ENCODE data around the gene SLCO2B1. TPM values are rescaled to one million over a fixed set of nuclear protein-coding genes. Genes with fewer than 3 reads are reported as not detected.

The SLCO2B1 gene
- total RNA-seq, 1 donor from 2014 or later = 9.4 TPM

DNA sequence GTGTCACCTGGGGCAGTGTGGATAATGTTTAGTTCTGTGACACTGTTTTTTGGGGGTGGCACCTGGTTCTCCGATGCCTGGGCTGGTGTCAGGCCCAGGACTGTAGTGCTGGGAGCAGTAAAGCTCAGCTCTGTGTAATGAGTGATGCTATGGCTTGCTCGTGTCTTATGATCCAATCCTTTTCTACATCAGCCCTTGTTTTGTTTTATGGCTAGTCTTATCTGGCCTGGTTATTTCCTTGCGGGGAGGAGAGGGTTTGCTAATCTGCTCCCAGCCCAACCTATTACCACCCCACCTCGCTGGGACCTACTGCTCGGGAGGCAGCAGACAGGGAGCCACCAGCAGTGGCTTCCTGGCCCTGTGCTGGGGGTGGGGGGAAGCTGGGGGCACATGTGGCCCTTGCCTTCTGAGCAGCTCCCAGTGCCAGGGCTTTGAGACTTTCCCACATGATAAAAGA lies 54.7 kb downstream of the SLCO2B1 start:
- Histone ChIP-seq H3K27ac (ENCODE audit: low read depth, low read length) (no peak overlapping the region), H3K9ac (ENCODE audit: low read depth in 1 of 3, low read length in 3 of 3) (no peak overlapping the region), H3K27me3 (ENCODE audit: control insufficient read depth in 3 of 3, insufficient read depth in 3 of 3, low read length in 3 of 3) (peaks cover 4 to 7% (median 6%) of the 10 kb centered on the region in 3 donors), H3K36me3 (ENCODE audit: control insufficient read depth in 3 of 3, insufficient read depth in 3 of 3, low read length in 3 of 3) (peaks cover 0 to 2% (median 0%) of the 10 kb centered on the region in 3 donors), H3K9me3 (ENCODE audit: control insufficient read depth in 3 of 3, low read length in 3 of 3) (no peaks in the 10 kb centered on the region), H3K4me1 (ENCODE audit: control insufficient read depth in 3 of 3, insufficient read depth in 3 of 3, low read length in 3 of 3) (no peaks in the 10 kb centered on the region), H3K4me3 (ENCODE audit: low read length in 3 of 3) (no peak overlapping the region)

DNA sequence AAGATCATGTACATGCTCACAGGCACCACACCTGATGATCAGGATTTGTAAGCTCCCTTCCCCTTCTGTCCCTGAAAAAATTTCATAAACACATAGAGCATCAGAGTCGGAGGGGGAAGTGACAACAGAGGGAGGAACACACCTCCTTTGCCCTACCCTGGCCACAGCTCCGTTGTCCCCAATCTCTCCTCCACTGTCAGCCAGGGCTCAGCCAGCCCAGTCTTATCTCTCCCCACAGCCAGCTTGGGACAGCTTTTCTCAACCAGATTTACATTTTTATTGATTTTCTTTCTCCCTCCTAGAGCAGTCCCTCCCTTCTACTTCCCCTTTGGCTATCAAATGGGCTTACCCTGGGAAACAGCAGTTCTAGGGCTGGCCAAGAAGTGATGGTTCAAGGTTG lies 57.5 kb downstream of the SLCO2B1 start:
- Histone ChIP-seq H3K27me3 (ENCODE audit: control insufficient read depth in 3 of 3, insufficient read depth in 3 of 3, low read length in 3 of 3) (peaks cover 7 to 9% (median 8%) of the 10 kb centered on the region in 3 donors), H3K4me1 (ENCODE audit: control insufficient read depth in 3 of 3, insufficient read depth in 3 of 3, low read length in 3 of 3) (no peaks in the 10 kb centered on the region), H3K36me3 (ENCODE audit: control insufficient read depth in 3 of 3, insufficient read depth in 3 of 3, low read length in 3 of 3) (no peaks in the 10 kb centered on the region), H3K9me3 (ENCODE audit: control insufficient read depth in 3 of 3, low read length in 3 of 3) (no peaks in the 10 kb centered on the region), H3K4me3 (ENCODE audit: low read length in 3 of 3) (no peak overlapping the region), H3K27ac (ENCODE audit: low read depth, low read length) (no peak overlapping the region), H3K9ac (ENCODE audit: low read depth in 1 of 3, low read length in 3 of 3) (no peak overlapping the region)

DNA sequence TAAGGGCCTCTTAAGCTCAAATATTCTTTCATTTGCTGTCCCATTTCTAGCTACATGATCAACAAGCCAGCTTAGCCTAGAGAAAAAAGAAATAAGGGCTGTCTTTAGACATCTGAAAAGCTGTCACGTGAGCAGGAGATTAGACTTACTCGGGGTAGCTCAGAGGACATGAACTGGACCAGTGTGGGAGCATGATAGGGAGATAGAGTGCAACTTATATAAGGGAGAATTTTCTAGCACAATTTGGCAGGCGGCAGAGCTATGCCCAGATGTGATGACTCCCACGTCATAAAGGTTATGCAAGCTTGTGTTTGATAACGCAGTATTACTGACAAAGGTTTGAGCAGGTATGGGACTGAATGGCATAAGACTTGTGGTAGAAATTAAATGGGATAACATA lies 61.5 kb downstream of the SLCO2B1 start:
- H3K9ac ChIP-seq (ENCODE audit: low read depth in 1 of 3, low read length in 3 of 3) = no peak overlapping the region
- peaks cover 7 to 13% (median 9%) of the 10 kb centered on the region in 3 donors for H3K27me3 ChIP-seq (ENCODE audit: control insufficient read depth in 3 of 3, insufficient read depth in 3 of 3, low read length in 3 of 3)
- no peaks in the 10 kb centered on the region for H3K9me3 ChIP-seq (ENCODE audit: control insufficient read depth in 3 of 3, low read length in 3 of 3)
- H3K4me1 ChIP-seq (ENCODE audit: control insufficient read depth in 3 of 3, insufficient read depth in 3 of 3, low read length in 3 of 3) = no peaks in the 10 kb centered on the region
- no peaks in the 10 kb centered on the region for H3K36me3 ChIP-seq (ENCODE audit: control insufficient read depth in 3 of 3, insufficient read depth in 3 of 3, low read length in 3 of 3)
- no peak overlapping the region for H3K27ac ChIP-seq (ENCODE audit: low read depth, low read length)
- no peak overlapping the region for H3K4me3 ChIP-seq (ENCODE audit: low read length in 3 of 3)

DNA sequence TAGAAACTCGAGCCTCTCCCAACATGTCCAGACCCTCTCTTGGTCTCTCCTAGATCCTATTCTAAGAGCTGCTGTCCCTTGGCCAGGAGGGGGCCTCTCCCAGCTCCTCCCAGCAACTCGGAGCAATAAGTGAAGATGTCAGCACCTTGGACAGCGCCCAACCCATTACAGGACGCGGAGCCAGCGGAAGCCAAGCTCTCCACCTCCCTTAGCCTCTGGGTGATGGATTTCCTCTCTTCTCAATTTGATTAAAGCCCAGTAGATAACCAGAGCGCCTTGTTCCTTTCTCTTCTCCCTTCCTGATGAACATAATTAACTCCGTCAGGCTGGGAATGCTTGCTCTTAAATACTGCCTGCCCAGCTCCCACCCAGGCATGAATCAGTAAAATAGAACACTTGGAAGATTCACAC lies 63.5 kb downstream of the SLCO2B1 start:
- H3K4me3 ChIP-seq (ENCODE audit: low read length in 3 of 3) = no peak overlapping the region
- no peak overlapping the region for H3K9ac ChIP-seq (ENCODE audit: low read depth in 1 of 3, low read length in 3 of 3)
- H3K36me3 ChIP-seq (ENCODE audit: control insufficient read depth in 3 of 3, insufficient read depth in 3 of 3, low read length in 3 of 3) = no peaks in the 10 kb centered on the region
- H3K27ac ChIP-seq (ENCODE audit: low read depth, low read length) = no peak overlapping the region
- H3K27me3 ChIP-seq (ENCODE audit: control insufficient read depth in 3 of 3, insufficient read depth in 3 of 3, low read length in 3 of 3) = peaks cover 3 to 9% (median 5%) of the 10 kb centered on the region in 3 donors
- no peaks in the 10 kb centered on the region for H3K9me3 ChIP-seq (ENCODE audit: control insufficient read depth in 3 of 3, low read length in 3 of 3)
- no peaks in the 10 kb centered on the region for H3K4me1 ChIP-seq (ENCODE audit: control insufficient read depth in 3 of 3, insufficient read depth in 3 of 3, low read length in 3 of 3)

DNA sequence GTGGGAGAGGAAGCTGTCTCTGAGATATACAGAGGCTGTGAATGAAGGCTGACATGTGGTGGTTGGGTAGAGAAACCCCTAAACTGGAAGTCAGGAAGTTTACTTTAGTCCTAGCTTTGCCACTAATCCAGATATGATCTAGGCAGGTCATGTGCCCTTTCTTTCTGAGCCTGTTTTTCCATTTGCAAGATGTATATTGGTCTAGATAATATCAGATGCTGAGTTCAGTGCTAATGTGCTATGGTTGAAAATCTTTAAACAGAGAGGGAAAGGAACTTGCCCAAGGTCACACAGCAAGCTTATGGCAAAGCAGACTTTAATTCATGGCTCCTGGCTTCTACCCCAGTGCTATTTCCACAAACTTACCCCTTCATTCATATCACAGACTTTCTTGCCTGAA lies 63.9 kb downstream of the SLCO2B1 start:
- Histone ChIP-seq H3K9me3 (ENCODE audit: control insufficient read depth in 3 of 3, low read length in 3 of 3) (no peaks in the 10 kb centered on the region), H3K4me1 (ENCODE audit: control insufficient read depth in 3 of 3, insufficient read depth in 3 of 3, low read length in 3 of 3) (no peaks in the 10 kb centered on the region), H3K36me3 (ENCODE audit: control insufficient read depth in 3 of 3, insufficient read depth in 3 of 3, low read length in 3 of 3) (no peaks in the 10 kb centered on the region), H3K4me3 (ENCODE audit: low read length in 3 of 3) (no peak overlapping the region), H3K27ac (ENCODE audit: low read depth, low read length) (no peak overlapping the region), H3K9ac (ENCODE audit: low read depth in 1 of 3, low read length in 3 of 3) (no peak overlapping the region), H3K27me3 (ENCODE audit: control insufficient read depth in 3 of 3, insufficient read depth in 3 of 3, low read length in 3 of 3) (peaks cover 3 to 9% (median 5%) of the 10 kb centered on the region in 3 donors)

DNA sequence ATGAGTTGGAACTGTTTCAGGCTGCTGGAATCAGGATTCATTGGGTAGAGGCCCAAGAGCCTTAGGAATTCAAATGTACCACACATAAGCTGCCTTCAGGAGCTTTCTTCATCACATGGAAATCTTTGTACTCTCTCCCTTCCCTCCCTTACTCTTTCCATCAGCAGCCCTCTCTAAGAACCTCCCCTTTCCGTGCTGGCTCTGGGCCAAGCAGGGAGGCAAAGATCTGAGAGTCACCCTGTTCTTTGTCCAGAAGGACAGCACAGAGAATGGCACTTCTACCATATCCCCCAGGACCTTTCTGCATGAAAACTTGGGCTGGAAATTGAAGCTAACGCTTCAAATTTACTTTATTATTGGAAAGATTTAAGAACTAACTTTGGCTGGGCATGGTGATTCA lies 69.0 kb downstream of the SLCO2B1 start:
- Histone ChIP-seq H3K4me1 (ENCODE audit: control insufficient read depth in 3 of 3, insufficient read depth in 3 of 3, low read length in 3 of 3) (no peaks in the 10 kb centered on the region), H3K9ac (ENCODE audit: low read depth in 1 of 3, low read length in 3 of 3) (no peak overlapping the region), H3K36me3 (ENCODE audit: control insufficient read depth in 3 of 3, insufficient read depth in 3 of 3, low read length in 3 of 3) (no peaks in the 10 kb centered on the region), H3K27ac (ENCODE audit: low read depth, low read length) (no peak overlapping the region), H3K27me3 (ENCODE audit: control insufficient read depth in 3 of 3, insufficient read depth in 3 of 3, low read length in 3 of 3) (peaks cover 0 to 5% (median 3%) of the 10 kb centered on the region in 3 donors), H3K9me3 (ENCODE audit: control insufficient read depth in 3 of 3, low read length in 3 of 3) (no peaks in the 10 kb centered on the region), H3K4me3 (ENCODE audit: low read length in 3 of 3) (no peak overlapping the region)

DNA sequence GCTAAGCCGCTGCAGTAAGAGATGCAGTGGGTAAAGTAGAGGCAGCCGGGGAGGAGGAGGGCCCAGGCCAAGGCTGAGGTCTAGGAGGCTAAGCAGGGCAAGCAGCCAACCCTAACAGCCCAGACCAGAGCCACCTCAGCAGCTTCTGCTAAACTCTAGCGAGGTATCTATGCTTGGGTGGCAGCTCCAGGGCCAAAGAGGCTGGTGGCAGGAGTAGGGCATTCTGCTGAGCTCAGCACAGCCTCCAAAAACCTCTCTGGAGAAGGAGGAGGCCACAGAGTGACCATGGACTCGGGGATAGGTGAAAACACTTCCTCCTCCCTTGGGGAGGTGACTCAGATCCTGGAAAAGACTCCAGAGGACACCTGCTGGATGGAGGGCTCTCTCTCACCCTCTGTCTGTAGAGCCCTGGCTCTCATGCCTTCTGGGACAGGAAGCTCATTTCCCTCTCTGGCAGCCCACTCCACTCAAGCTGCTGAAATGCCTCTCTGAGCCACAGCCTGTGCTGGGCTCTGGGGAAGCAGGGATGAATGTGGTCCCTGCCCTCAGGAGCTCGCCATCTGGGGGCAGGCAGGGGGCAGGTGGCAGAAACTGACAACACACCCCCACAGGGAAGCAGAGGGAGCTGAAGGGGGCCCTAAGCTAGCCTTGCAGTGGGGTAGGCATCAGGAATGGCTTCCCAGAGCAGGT lies 73.2 kb downstream of the SLCO2B1 start:
- H3K9me3 ChIP-seq (ENCODE audit: control insufficient read depth in 3 of 3, low read length in 3 of 3) = no peaks in the 10 kb centered on the region
- H3K9ac ChIP-seq (ENCODE audit: low read depth in 1 of 3, low read length in 3 of 3) = no peak overlapping the region
- H3K27me3 ChIP-seq (ENCODE audit: control insufficient read depth in 3 of 3, insufficient read depth in 3 of 3, low read length in 3 of 3) = no peaks in the 10 kb centered on the region
- no peaks in the 10 kb centered on the region for H3K36me3 ChIP-seq (ENCODE audit: control insufficient read depth in 3 of 3, insufficient read depth in 3 of 3, low read length in 3 of 3)
- H3K27ac ChIP-seq (ENCODE audit: low read depth, low read length) = no peak overlapping the region
- no peaks in the 10 kb centered on the region for H3K4me1 ChIP-seq (ENCODE audit: control insufficient read depth in 3 of 3, insufficient read depth in 3 of 3, low read length in 3 of 3)
- H3K4me3 ChIP-seq (ENCODE audit: low read length in 3 of 3) = no peak overlapping the region

DNA sequence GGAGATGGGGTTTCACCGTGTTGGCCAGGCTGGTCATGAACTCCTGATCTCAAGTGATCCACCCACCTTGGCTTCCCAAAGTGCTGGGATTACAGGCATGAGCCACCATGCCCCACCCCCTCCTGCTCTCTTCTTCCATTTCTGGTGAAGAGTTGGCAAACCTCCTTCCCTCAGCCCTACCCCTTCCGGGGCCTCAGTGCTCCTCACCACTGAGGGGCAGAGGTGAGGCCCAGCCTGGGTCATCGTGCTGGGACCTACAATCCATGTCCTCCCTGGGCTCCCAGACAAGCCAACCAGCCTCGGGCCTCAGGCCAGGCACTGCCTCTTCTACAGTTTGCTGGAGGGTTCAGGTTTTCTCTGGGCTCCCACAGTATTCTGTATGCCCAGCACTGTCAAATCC lies 74.9 kb downstream of the SLCO2B1 start:
- H3K36me3 ChIP-seq (ENCODE audit: control insufficient read depth in 3 of 3, insufficient read depth in 3 of 3, low read length in 3 of 3) = no peaks in the 10 kb centered on the region
- no peak overlapping the region for H3K27ac ChIP-seq (ENCODE audit: low read depth, low read length)
- peaks cover 0 to 6% (median 6%) of the 10 kb centered on the region in 3 donors for H3K27me3 ChIP-seq (ENCODE audit: control insufficient read depth in 3 of 3, insufficient read depth in 3 of 3, low read length in 3 of 3)
- H3K9ac ChIP-seq (ENCODE audit: low read depth in 1 of 3, low read length in 3 of 3) = no peak overlapping the region
- no peaks in the 10 kb centered on the region for H3K9me3 ChIP-seq (ENCODE audit: control insufficient read depth in 3 of 3, low read length in 3 of 3)
- H3K4me3 ChIP-seq (ENCODE audit: low read length in 3 of 3) = no peak overlapping the region
- H3K4me1 ChIP-seq (ENCODE audit: control insufficient read depth in 3 of 3, insufficient read depth in 3 of 3, low read length in 3 of 3) = no peaks in the 10 kb centered on the region

DNA sequence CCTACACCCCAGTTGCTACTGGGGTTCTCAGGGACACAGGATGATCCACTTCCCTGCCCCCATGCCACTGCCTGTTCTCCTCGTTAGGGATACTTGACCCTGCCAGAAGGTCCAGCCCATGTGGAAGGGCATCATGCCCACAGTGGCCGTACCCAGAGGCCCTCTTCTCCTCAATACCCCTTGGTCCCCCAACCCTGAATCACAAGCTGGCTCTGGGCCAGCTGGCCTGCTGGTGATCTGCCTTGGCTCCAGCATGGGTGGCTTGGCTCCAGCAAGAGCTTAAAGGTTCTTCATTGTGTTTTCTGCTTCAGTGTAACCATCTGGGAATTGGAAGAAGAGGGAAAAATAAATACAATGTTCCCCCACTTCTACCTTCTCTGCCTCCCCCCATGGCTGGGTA lies 78.6 kb downstream of the SLCO2B1 start:
- H3K9me3 ChIP-seq (ENCODE audit: control insufficient read depth in 3 of 3, low read length in 3 of 3) = no peaks in the 10 kb centered on the region
- H3K4me1 ChIP-seq (ENCODE audit: control insufficient read depth in 3 of 3, insufficient read depth in 3 of 3, low read length in 3 of 3) = no peaks in the 10 kb centered on the region

DNA sequence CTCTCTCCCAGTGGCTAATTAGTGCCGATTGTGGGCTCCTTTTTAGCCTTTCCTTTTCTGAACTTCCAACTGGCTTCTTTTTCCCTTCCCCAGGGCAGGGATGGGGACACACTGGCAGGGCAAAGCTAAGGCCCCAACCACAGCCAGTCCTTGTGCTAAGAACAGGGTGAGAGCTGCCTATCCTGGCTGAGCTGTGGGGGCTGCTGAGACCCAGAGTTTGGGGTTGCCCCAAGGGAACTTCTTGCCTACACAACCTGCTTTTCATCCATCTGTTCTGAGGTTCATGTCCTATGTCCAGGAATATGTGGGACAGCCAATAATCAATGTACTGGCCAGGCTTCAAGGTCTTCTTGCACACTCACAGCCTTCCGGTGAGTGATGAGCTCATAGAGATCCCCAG lies 79.7 kb downstream of the SLCO2B1 start:
- no peak overlapping the region for H3K4me3 ChIP-seq (ENCODE audit: low read length in 3 of 3)
- H3K36me3 ChIP-seq (ENCODE audit: control insufficient read depth in 3 of 3, insufficient read depth in 3 of 3, low read length in 3 of 3) = no peaks in the 10 kb centered on the region
- no peaks in the 10 kb centered on the region for H3K4me1 ChIP-seq (ENCODE audit: control insufficient read depth in 3 of 3, insufficient read depth in 3 of 3, low read length in 3 of 3)
- no peaks in the 10 kb centered on the region for H3K9me3 ChIP-seq (ENCODE audit: control insufficient read depth in 3 of 3, low read length in 3 of 3)
- no peak overlapping the region for H3K27ac ChIP-seq (ENCODE audit: low read depth, low read length)
- peaks cover 0 to 17% (median 6%) of the 10 kb centered on the region in 3 donors for H3K27me3 ChIP-seq (ENCODE audit: control insufficient read depth in 3 of 3, insufficient read depth in 3 of 3, low read length in 3 of 3)
- no peak overlapping the region for H3K9ac ChIP-seq (ENCODE audit: low read depth in 1 of 3, low read length in 3 of 3)

More for the DNA sequence above, 78.6 kb downstream of the SLCO2B1 start:
- no peaks in the 10 kb centered on the region for H3K36me3 ChIP-seq (ENCODE audit: control insufficient read depth in 3 of 3, insufficient read depth in 3 of 3, low read length in 3 of 3)
- no peak overlapping the region for H3K9ac ChIP-seq (ENCODE audit: low read depth in 1 of 3, low read length in 3 of 3)
- H3K4me3 ChIP-seq (ENCODE audit: low read length in 3 of 3) = no peak overlapping the region
- H3K27me3 ChIP-seq (ENCODE audit: control insufficient read depth in 3 of 3, insufficient read depth in 3 of 3, low read length in 3 of 3) = peaks cover 0 to 14% (median 6%) of the 10 kb centered on the region in 3 donors
- no peak overlapping the region for H3K27ac ChIP-seq (ENCODE audit: low read depth, low read length)
